Activated CD8-positive, alpha-beta memory T cell treated with anti-CD3 and anti-CD28 coated beads for 24 hours (primary cell): Measurements from ENCODE around the gene WHRN.

Experiments
- DNase-seq: peaks from one replicate; pipeline ENCODE4 v3.0.0-alpha.2; 2020

The WHRN gene

GRCh38 chr9:114375386-114376175 lies 129.7 kb downstream of the WHRN start:
- no peak for DNase-seq

GRCh38 chr9:114374936-114375335 lies 130.3 kb downstream of the WHRN start:
- DNase-seq: no peak

GRCh38 chr9:114373960-114374730 lies 131.1 kb downstream of the WHRN start:
- DNase-seq: no peak

GRCh38 chr9:114372921-114373448 lies 132.3 kb downstream of the WHRN start:
- DNase-seq: peak; percentile 91

- DNase-seq: peak; percentile 80
Observed at GRCh38 chr9:114371973-114372917, 133.0 kb downstream of the WHRN start.

- no peak for DNase-seq
Observed at GRCh38 chr9:114371343-114371944, 133.8 kb downstream of the WHRN start.

- no peak for DNase-seq
Observed at GRCh38 chr9:114370968-114371320, 134.3 kb downstream of the WHRN start.

GRCh38 chr9:114370251-114370967 lies 134.9 kb downstream of the WHRN start:
- DNase-seq: no peak

- no peak for DNase-seq
Observed at GRCh38 chr9:114369216-114370130, 135.8 kb downstream of the WHRN start.

- no peak for DNase-seq
Observed at GRCh38 chr9:114367772-114368569, 137.3 kb downstream of the WHRN start.

GRCh38 chr9:114367366-114367765 lies 137.9 kb downstream of the WHRN start:
- DNase-seq: no peak

- DNase-seq: no peak
Observed at GRCh38 chr9:114366334-114367128, 138.7 kb downstream of the WHRN start.

- DNase-seq: no peak
Observed at GRCh38 chr9:114365194-114365593, 140.1 kb downstream of the WHRN start.

GRCh38 chr9:114364134-114365041 lies 140.9 kb downstream of the WHRN start:
- DNase-seq: no peak

GRCh38 chr9:114363424-114363823 lies 141.8 kb downstream of the WHRN start:
- DNase-seq: peak; percentile 69

- no peak for DNase-seq
Observed at GRCh38 chr9:114362394-114362793, 142.9 kb downstream of the WHRN start.

- no peak for DNase-seq
Observed at GRCh38 chr9:114361542-114361941, 143.7 kb downstream of the WHRN start.

GRCh38 chr9:114359801-114360200 lies 145.5 kb downstream of the WHRN start:
- no peak for DNase-seq
